Measurements from ENCODE around the gene TMSB15B.
"Not testable (repeated sequence)": the region's sequence is repeated elsewhere in the genome, so short reads cannot be mapped to it uniquely, and the experiment has no call there.

The TMSB15B gene

DNA sequence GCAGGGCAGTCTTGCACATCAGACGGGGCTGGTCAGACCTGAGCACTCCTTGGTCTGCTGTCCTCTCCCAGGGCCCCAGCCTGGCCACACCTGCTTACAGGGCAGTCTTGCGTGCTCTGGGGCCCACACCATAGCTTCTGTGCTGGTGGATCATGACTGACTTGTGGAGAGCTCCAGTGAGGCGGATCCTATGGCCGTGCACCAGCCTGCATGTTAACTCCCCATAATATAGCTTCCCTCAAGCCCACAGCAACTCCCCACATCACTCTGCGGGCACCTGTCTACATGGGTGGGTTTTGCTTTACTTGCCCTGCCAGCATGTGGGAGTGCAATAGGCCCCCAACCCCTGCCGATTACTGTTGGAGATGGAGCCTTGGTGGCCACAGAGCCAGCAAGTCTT is 8.2 kb upstream of the TMSB15B start:
- Mint-ChIP-seq H3K27ac (no peak overlapping the region), H3K9me3 (no peaks in the 10 kb centered on the region), H3K36me3 (ENCODE audit: low read depth) (no peaks in the 10 kb centered on the region), H3K4me3 (no peak overlapping the region), H3K27me3 (ENCODE audit: low read depth) (no peaks in the 10 kb centered on the region), H3K4me1 (ENCODE audit: low read depth) (no peaks in the 10 kb centered on the region)
- DNase-seq (ENCODE audit: low spot score): no peak

DNA sequence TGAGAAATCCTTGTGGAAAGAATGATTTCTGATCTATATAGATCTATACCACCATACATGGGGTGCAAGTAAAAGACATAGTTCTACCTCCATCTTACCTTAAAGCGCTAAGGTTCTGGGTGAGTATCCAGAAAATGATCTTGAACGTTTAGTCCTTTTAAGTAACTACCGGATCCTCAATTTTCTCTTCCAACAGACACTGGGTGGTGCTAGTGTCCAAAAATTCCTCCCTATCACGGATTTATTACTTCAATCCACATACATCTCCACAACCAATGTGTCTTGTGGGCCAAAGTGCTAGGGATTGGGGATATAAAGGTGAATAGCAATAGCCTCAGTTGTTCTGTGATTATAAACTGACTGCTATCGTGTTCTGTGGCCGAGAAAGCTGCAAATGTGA is 1.8 kb upstream of the TMSB15B start:
- H3K36me3 Mint-ChIP-seq (ENCODE audit: low read depth); H3K27ac Mint-ChIP-seq; DNase-seq (ENCODE audit: low spot score); H3K9me3 Mint-ChIP-seq; H3K4me3 Mint-ChIP-seq; H3K27me3 Mint-ChIP-seq (ENCODE audit: low read depth); H3K4me1 Mint-ChIP-seq (ENCODE audit: low read depth): not testable (repeated sequence)

DNA sequence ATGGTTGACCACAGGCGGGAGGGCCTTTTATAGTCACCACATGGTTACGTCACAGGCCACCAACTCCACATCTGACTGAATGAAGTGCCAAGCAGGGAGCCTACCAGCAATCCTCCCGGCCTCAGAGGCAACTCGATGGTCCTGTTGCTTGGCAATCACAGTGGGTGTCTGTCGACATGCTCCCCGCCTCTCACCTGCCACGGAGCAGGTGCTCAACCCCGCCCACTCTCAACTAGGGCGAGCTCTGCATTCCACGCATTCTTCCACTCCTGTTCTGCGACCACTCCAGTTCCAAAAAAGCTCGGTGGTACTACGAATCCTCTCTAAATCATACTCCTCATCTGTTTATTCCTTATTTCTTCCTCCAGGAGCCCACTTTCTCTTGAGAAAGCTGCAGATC is 21.1 kb downstream of the TMSB15B start:
- not testable (repeated sequence) for H3K27me3 Mint-ChIP-seq (ENCODE audit: low read depth); H3K27ac Mint-ChIP-seq; DNase-seq (ENCODE audit: low spot score); H3K36me3 Mint-ChIP-seq (ENCODE audit: low read depth); H3K9me3 Mint-ChIP-seq; H3K4me3 Mint-ChIP-seq; H3K4me1 Mint-ChIP-seq (ENCODE audit: low read depth)

DNA sequence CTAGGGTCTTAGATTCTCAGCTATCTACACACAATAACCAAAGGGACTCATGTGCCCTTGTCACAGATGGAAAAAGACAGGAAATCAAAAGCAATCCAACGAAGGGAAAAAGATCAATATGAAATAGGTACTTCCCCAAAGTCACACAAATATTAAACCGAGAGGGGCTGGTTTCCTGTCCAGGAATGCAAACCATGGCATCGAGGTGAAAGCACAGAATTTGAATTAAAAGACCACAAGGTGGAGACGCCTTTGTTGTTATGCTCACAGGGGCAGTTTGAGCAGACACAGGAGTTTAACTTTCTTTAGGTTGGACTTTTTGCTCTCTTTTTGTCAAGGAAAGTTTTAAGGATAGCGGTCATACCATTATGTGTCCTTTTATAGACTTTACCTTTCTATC is 36.8 kb downstream of the TMSB15B start:
- no peaks in the 10 kb centered on the region for H3K27me3 Mint-ChIP-seq (ENCODE audit: low read depth)
- H3K4me1 Mint-ChIP-seq (ENCODE audit: low read depth): no peaks in the 10 kb centered on the region
- no peaks in the 10 kb centered on the region for H3K9me3 Mint-ChIP-seq
- H3K36me3 Mint-ChIP-seq (ENCODE audit: low read depth): no peaks in the 10 kb centered on the region
- no peak for DNase-seq (ENCODE audit: low spot score)
- no peak overlapping the region for H3K27ac Mint-ChIP-seq
- no peak overlapping the region for H3K4me3 Mint-ChIP-seq

DNA sequence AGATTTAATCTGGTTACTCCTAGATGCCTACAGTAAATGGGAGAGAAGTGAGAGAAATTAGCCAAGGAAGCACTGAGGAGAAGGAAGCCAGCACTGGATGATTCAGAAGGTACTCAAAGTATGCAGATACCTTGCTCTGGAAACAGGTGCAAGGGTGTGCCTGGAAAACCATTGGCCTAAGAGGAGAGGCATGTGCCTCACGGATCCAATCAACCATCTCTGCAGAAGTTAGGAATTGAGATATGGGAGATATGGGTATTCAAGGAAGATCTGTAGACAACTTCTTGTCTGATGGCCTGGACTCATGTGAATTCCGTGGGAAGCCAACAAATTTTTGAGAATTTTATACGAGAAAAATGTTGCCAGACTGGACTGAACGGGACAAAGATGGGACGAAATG is 46.4 kb downstream of the TMSB15B start:
- Mint-ChIP-seq H3K27me3 (ENCODE audit: low read depth) (peaks cover 3% of the 10 kb centered on the region), H3K4me1 (ENCODE audit: low read depth) (no peaks in the 10 kb centered on the region), H3K36me3 (ENCODE audit: low read depth) (no peaks in the 10 kb centered on the region), H3K9me3 (no peaks in the 10 kb centered on the region), H3K4me3 (no peak overlapping the region), H3K27ac (no peak overlapping the region)
- no peak for DNase-seq (ENCODE audit: low spot score)

DNA sequence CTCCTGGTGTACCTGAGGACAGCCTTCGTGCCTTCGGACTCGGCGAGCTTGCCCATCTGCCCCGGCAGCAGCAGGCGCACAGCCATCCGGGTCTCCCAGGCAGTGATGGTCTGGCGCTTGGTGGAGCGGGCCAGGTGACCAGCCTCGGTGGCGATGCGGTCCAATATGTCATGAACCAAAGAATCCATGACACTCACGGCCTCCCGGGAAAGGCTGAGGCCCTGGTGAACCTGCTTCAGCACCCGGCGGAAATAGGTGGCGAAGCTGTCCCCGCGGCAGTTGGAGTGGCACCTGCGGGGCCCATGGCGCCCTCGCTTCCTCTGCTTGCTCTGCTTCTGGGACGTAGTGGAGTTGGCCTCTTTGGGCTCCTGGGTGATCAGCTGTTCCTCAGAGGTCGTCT is 50.7 kb downstream of the TMSB15B start:
- DNase-seq (ENCODE audit: low spot score): no peak
- H3K9me3 Mint-ChIP-seq: no peaks in the 10 kb centered on the region
- H3K36me3 Mint-ChIP-seq (ENCODE audit: low read depth): no peaks in the 10 kb centered on the region
- no peak overlapping the region for H3K4me3 Mint-ChIP-seq
- no peak overlapping the region for H3K27ac Mint-ChIP-seq
- peaks cover 3% of the 10 kb centered on the region for H3K27me3 Mint-ChIP-seq (ENCODE audit: low read depth)
- no peaks in the 10 kb centered on the region for H3K4me1 Mint-ChIP-seq (ENCODE audit: low read depth)

DNA sequence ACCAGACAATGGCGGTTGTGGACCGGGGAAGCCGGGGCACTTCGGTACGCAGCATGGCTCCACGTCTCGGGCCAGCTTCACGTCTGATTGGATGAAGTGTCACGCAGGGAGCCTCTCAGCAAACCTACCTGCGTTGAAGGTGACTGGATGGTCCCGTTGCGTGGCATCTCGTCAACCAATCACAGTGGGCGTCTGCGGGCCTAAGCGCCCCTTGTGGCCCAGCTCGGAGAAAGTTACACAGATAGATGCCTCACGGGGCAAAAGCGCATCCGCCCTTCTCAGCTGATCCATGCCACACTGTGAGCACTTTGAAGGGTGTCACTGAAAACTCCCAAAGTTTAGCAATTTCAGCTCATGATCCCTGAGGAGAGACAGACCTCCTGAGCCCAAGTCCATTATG is 51.2 kb downstream of the TMSB15B start, which contains the start of gene H2BW1:
Gene H2BW1 (minus strand): TSS at position 103 of the 400 bp plus-strand sequence. CDS start 132 bp downstream, outside the sequence.
- peaks cover 3% of the 10 kb centered on the region for H3K27me3 Mint-ChIP-seq (ENCODE audit: low read depth)
- H3K36me3 Mint-ChIP-seq (ENCODE audit: low read depth): no peaks in the 10 kb centered on the region
- no peak within 1 kb of the TSS for H3K27ac Mint-ChIP-seq
- no peaks in the 10 kb centered on the region for H3K9me3 Mint-ChIP-seq
- no peaks in the 10 kb centered on the region for H3K4me1 Mint-ChIP-seq (ENCODE audit: low read depth)
- no peak for DNase-seq (ENCODE audit: low spot score)
- H3K4me3 Mint-ChIP-seq: no peak within 1 kb of the TSS

DNA sequence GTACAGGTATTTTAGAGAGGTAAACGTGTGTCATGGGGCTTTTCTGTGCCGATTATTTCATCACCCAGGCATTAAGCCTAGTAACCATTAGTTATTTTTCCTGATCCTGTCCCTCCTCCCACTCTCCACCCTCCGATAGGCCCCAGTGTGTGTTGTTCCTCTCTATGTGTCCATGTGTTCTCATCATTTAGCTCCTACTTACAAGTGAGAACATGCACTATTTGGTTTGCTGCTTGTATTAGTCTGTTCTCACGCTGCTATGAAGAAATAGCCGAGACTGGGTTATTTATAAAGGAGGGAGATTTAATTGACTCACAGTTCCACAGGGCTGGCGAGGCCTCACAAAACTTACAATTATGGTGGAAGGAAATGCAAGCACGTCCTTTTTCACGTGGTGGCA is 53.1 kb downstream of the TMSB15B start:
- H3K4me3 Mint-ChIP-seq, H3K27ac Mint-ChIP-seq: not testable (repeated sequence)

More for the DNA sequence above, 53.1 kb downstream of the TMSB15B start:
- not testable (repeated sequence) for H3K4me1 Mint-ChIP-seq (ENCODE audit: low read depth); DNase-seq (ENCODE audit: low spot score); H3K27me3 Mint-ChIP-seq (ENCODE audit: low read depth); H3K36me3 Mint-ChIP-seq (ENCODE audit: low read depth); H3K9me3 Mint-ChIP-seq

All from T-helper 2 cell treated with Interferon-gamma antibody and Interleukin-4, amounts not matched to agents 5 μg/mL and 100 μg/mL, for 36 hours (primary cell).